Sigmoid colon (tissue), 4 donors: ENCODE measurements around the gene SAMD14.

Experiments used
- CTCF ChIP-seq, 4 experiments: fragments of 450-650 bp in 3 of 4; fragments of 200-600 bp in 1 of 4; IDR thresholded peaks; one replicate each; pipeline ENCODE4 v1.5.1; 2016 to 2019; ENCODE audit warnings: antibody characterized with exemption in 4 of 4, mild to moderate bottlenecking in 3 of 4, moderate library complexity in 2 of 4
- EP300 ChIP-seq, 4 donors: sonication (generic); formaldehyde crosslinking; IDR thresholded peaks; one replicate each; pipeline ENCODE4 v1.6.1; 2017; ENCODE audit warnings: antibody characterized with exemption in 4 of 4
- POLR2A ChIP-seq, 2 donors: fragments of 450-650 bp; IDR thresholded peaks; one replicate each; pipeline ENCODE4 v1.6.1; 2016; ENCODE audit warnings: antibody characterized with exemption in 2 of 2, mild to moderate bottlenecking in 2 of 2, moderate library complexity in 2 of 2
- POLR2AphosphoS5 ChIP-seq, 4 donors: sonication (generic); formaldehyde crosslinking; IDR thresholded peaks; one replicate each; pipeline ENCODE4 v1.6.1; 2017; ENCODE audit warnings: antibody characterized with exemption in 4 of 4

- TF ChIP-seq POLR2A (IDR thresholded peaks at IDR 0.05) (no peak), CTCF (IDR thresholded peaks at IDR 0.05) (no peak), POLR2AphosphoS5 (IDR thresholded peaks at IDR 0.05) (no peak), EP300 (IDR thresholded peaks at IDR 0.05) (no peak)
Observed at GRCh38 chr17:50097455-50097854, 32.5 kb downstream of the SAMD14 start.
